Adrenal gland (tissue), 5 donors: Measurements from ENCODE around the gene CHRM5.

ENCODE experiments used
- CTCF ChIP-seq, 6 experiments: fragments of 450-650 bp in 4 of 6; fragments of 200-600 bp in 2 of 6; sonication (generic) in 1 of 6; IDR thresholded peaks; 1 replicate in 5 of 6; 2 replicates in 1 of 6; pipeline versions ENCODE4 v1.5.1 to v1.8.0; 2016 to 2021; ENCODE audit warnings: antibody characterized with exemption in 6 of 6, mild to moderate bottlenecking in 2 of 6, moderate library complexity in 1 of 6
- POLR2A ChIP-seq, 2 donors: fragments of 450-650 bp; IDR thresholded peaks; one replicate each; pipeline ENCODE4 v1.6.1; 2017; ENCODE audit warnings: antibody characterized with exemption in 2 of 2, mild to moderate bottlenecking in 2 of 2, moderate library complexity in 1 of 2
- donor health status: DM: no; HTN: no; CAD: no.

GRCh38 chr15:34018021-34018645 lies 49.8 kb downstream of the CHRM5 start:
- TF ChIP-seq POLR2A (IDR thresholded peaks at IDR 0.05) (no peak), CTCF (IDR thresholded peaks at IDR 0.05) (no peak)
